Measurements from ENCODE around the gene SCAF1.
"Not testable (repeated sequence)": the region's sequence is repeated elsewhere in the genome, so short reads cannot be mapped to it uniquely, and the experiment has no call there.

SCAF1 gene

DNA sequence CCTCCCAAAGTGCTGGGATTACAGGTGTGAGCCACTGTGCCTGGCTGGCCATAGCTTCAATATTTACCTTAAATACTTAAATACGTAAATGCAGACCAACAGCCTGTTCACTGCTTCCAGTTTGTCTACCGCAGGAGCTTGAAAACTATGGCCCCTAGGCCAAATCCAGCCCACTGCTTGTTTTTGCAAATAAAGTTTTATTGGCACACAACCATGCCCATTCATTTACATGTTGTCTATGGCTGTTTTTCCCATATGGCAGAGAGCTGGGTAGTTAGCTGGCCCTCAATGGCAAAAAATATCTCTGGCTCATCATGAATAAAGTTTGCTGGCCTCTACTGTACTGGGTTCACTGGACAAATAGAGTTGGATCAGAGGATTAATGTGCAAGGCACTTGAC lies 39.2 kb upstream of the SCAF1 start:
- CTCF ChIA-PET: no interaction called here
- no peaks in the 10 kb centered on the region for H3K4me1 Mint-ChIP-seq
- H3K9me3 Mint-ChIP-seq: no peaks in the 10 kb centered on the region
- H3K27me3 Mint-ChIP-seq: no peaks in the 10 kb centered on the region
- peaks cover 37% of the 10 kb centered on the region for H3K36me3 Mint-ChIP-seq
- no peak overlapping the region for H3K27ac Mint-ChIP-seq
- DNase-seq: no peak
- H3K4me3 Mint-ChIP-seq: no peak overlapping the region

DNA sequence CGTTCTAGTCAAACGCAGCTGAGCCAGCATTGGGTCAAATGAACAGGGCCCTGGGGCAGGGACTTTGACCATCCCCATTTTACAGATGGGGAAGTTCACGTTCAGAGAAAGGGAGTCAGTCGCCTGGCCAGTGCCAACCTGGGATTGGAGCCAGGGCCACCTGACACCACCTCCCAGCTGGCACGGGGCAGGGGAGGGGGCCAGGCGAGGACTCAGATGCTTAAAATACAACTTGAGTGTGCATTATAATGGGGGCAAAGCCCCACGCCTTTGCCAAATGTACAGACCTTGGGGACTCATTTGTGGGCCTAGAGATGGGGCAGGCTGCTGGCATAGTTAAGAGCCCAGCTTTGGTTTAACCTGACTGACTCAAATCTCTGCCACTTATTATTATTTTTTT lies 36.4 kb upstream of the SCAF1 start:
- CTCF ChIA-PET: no interaction called here
- H3K27me3 Mint-ChIP-seq: no peaks in the 10 kb centered on the region
- no peaks in the 10 kb centered on the region for H3K4me1 Mint-ChIP-seq
- H3K36me3 Mint-ChIP-seq: peaks cover 33% of the 10 kb centered on the region
- DNase-seq: no peak
- no peaks in the 10 kb centered on the region for H3K9me3 Mint-ChIP-seq
- H3K4me3 Mint-ChIP-seq: no peak overlapping the region
- H3K27ac Mint-ChIP-seq: no peak overlapping the region

DNA sequence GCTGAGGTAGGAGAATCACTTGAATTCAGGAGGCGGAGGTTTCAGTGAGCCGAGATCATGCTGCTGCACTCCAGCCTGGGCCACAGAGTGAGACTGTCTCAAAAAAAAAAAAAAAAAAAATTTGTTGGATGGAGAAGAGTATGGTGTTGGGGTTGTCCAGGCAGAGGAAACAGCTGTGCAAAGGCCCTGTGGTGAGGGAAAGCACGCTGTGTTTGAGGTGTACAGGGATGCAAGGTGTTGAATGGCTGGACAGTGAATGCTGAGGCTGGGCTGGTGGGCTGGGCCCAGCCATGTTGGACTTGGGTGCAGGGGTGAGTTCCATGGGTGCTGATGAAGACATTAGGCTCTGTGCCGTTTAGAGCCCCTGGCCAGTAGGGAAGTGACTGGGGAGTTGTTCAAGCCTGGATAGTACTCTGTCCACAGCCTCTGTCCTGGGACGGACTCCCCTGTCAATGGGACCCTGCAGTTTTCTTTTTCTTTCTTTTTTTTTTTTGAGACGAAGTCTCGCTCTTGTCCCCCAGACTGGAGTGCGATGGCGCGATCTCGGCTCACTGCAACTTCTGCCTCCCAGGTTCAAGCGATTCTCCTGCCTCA lies 32.4 kb upstream of the SCAF1 start:
- no peak overlapping the region for H3K27ac Mint-ChIP-seq
- CTCF ChIA-PET: no interaction called here

DNA sequence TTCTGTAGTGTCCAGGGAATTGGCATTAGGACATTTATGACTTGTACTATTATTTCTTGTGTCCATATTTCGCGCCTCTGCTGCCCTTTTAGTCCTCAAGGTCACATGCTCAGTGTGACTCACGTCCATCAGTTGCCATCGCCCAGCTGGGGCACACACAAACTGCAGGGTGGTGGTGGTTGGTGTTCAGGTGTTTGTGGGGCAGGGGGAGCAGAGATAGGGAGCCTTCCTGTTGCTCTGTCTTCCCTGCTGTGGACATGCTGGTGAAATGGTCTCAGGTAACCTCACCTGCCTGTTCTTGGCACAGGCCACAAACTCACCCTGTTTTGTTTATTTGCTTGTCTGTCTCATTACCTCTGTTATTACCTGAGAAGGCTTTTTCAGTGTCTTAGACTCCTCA lies 28.6 kb upstream of the SCAF1 start:
- Mint-ChIP-seq H3K4me3 (no peak overlapping the region), H3K36me3 (peaks cover 53% of the 10 kb centered on the region), H3K4me1 (peaks cover 3% of the 10 kb centered on the region), H3K27me3 (no peaks in the 10 kb centered on the region), H3K27ac (no peak overlapping the region), H3K9me3 (no peaks in the 10 kb centered on the region)
- DNase-seq: no peak
- CTCF ChIA-PET: no interaction called here

More for the DNA sequence above, 32.4 kb upstream of the SCAF1 start:
- no peaks in the 10 kb centered on the region for H3K27me3 Mint-ChIP-seq
- H3K36me3 Mint-ChIP-seq: peaks cover 29% of the 10 kb centered on the region
- no peak overlapping the region for H3K4me3 Mint-ChIP-seq
- DNase-seq: no peak
- peaks cover 3% of the 10 kb centered on the region for H3K4me1 Mint-ChIP-seq
- H3K9me3 Mint-ChIP-seq: no peaks in the 10 kb centered on the region

DNA sequence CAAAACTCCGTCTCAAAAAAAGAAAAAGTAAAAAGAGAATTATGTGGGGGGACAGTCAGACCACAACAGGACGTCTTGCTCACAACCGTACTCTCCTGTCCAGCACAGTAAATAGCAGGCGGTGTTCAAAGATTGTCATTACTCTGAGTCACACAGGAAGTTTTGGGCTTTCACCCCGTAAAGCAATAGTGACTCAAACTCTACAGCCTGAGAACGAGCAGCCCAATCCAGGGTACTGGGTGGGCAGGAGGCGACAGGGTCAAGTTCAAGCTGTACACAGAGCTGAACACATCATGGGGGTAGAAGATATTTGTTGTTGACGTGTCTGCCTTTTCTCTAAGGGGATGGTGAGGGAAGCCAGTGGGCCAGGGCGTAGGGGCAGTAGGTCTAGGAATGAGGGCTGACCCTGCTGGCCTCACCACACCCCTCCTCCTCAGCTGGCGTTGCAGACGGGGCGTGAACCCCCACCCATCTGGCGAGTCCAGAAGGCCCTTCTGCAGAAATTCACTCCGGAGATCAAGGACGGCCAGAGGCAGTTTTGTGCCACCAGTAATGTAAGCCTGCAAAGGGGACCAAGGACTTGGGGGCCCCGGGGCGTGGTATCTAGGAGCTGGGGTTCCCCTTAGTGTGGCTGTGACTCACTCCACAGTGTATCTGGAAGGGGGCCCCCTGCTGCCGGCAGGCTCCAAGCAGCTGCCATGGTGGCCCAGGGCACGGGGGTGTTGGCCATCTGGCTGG lies 27.7 kb upstream of the SCAF1 start:
- no peaks in the 10 kb centered on the region for H3K9me3 Mint-ChIP-seq
- CTCF ChIA-PET: no interaction called here
- peaks cover 50% of the 10 kb centered on the region for H3K36me3 Mint-ChIP-seq
- no peak overlapping the region for H3K4me3 Mint-ChIP-seq
- no peaks in the 10 kb centered on the region for H3K27me3 Mint-ChIP-seq
- peaks cover 3% of the 10 kb centered on the region for H3K4me1 Mint-ChIP-seq
- DNase-seq: no peak
- H3K27ac Mint-ChIP-seq: no peak overlapping the region

DNA sequence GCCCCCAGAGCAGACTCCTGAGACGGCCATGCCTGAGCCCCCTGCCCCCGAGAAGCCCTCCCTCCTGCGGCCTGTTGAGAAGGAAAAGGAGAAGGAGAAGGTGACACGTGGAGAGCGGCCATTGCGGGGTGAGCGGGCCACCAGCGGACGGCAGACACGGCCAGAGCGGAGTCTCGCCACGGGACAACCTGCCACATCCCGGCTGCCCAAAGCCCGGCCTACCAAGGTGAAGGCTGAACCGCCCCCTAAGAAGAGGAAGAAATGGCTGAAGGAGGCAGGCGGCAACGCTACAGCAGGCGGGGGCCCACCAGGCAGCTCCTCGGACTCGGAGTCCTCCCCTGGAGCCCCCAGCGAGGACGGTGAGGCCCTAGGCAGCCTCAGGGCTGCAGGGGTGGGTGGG lies 26.1 kb upstream of the SCAF1 start:
- peaks cover 3% of the 10 kb centered on the region for H3K4me1 Mint-ChIP-seq
- H3K9me3 Mint-ChIP-seq: no peaks in the 10 kb centered on the region
- DNase-seq: no peak
- CTCF ChIA-PET: no interaction called here
- H3K27ac Mint-ChIP-seq: no peak overlapping the region
- no peak overlapping the region for H3K4me3 Mint-ChIP-seq
- no peaks in the 10 kb centered on the region for H3K27me3 Mint-ChIP-seq
- H3K36me3 Mint-ChIP-seq: peaks cover 47% of the 10 kb centered on the region

DNA sequence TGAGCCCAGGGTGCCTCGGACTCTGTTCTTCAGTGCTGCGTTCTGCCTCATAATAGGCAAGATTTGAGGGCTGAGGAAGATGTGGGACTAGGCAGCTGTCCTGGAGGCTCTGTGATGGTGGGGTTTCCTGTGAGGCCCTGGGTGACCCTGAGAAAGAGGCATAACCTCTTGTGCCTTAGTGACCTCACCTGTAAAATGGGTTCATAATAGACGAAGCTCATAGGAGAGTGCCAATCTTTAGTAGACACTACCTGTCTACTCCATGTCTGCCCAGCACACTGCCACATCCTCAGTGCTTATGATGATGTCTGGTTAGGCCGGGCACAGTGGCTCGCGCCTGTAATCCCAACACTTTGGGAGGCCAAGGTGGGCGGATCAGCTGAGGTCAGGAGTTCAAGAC lies 25.5 kb upstream of the SCAF1 start:
- no peak for DNase-seq
- CTCF ChIA-PET: interaction anchor here (1.0 kb wide), 1 partner anchor 56 kb away, joined by 3 read pairs; no protein-coding TSS in a partner anchor
- Mint-ChIP-seq H3K4me3 (no peak overlapping the region), H3K27ac (no peak overlapping the region), H3K27me3 (no peaks in the 10 kb centered on the region), H3K4me1 (peaks cover 3% of the 10 kb centered on the region), H3K36me3 (peaks cover 50% of the 10 kb centered on the region), H3K9me3 (no peaks in the 10 kb centered on the region)

DNA sequence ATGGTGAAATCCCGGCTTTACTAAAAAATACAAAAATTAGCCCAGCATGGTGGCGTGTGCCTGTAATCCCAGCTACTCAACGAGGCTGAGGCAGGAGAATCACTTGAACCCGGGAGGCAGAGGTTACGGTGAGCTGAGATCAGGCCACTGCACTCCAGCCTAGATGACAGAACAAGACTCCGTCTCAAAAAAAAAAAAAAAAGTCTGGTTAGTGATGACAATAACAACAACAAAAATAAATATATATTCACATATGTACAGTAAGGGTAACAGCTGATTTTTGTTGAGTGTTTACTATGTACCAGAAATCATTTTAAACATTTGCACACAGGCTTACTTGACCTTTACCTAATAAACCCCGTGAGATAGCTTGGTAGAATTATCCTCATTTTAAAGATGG lies 25.1 kb upstream of the SCAF1 start:
- Mint-ChIP-seq H3K4me3 (no peak overlapping the region), H3K27me3 (no peaks in the 10 kb centered on the region), H3K9me3 (no peaks in the 10 kb centered on the region), H3K27ac (no peak overlapping the region), H3K4me1 (peaks cover 3% of the 10 kb centered on the region), H3K36me3 (peaks cover 53% of the 10 kb centered on the region)
- CTCF ChIA-PET: interaction anchor here (1.0 kb wide), 1 partner anchor 56 kb away, joined by 3 read pairs; no protein-coding TSS in a partner anchor
- DNase-seq: no peak

DNA sequence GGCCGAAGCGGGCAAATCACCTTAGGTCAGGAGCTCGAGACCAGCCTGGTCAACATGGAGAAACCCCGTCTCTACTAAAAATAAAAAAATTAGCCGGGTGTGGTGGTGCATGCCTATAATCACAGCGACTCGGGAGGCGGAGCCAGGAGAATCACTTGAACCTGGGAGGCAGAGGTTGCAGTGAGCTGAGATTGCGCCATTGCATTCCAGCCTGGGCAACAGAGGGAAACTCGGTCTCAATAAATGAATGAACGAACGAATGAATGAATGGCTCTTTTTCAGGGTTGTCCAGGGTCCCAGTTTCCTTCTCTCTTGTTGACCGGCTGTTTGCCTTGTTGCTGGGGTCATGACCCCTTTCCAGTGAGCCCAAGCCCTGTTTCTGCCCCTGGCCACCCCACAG lies 24.1 kb upstream of the SCAF1 start:
- H3K27me3 Mint-ChIP-seq, H3K9me3 Mint-ChIP-seq, H3K4me3 Mint-ChIP-seq, H3K27ac Mint-ChIP-seq, H3K4me1 Mint-ChIP-seq, DNase-seq, CTCF ChIA-PET: not testable (repeated sequence)
- H3K36me3 Mint-ChIP-seq: peaks cover 55% of the 10 kb centered on the region

DNA sequence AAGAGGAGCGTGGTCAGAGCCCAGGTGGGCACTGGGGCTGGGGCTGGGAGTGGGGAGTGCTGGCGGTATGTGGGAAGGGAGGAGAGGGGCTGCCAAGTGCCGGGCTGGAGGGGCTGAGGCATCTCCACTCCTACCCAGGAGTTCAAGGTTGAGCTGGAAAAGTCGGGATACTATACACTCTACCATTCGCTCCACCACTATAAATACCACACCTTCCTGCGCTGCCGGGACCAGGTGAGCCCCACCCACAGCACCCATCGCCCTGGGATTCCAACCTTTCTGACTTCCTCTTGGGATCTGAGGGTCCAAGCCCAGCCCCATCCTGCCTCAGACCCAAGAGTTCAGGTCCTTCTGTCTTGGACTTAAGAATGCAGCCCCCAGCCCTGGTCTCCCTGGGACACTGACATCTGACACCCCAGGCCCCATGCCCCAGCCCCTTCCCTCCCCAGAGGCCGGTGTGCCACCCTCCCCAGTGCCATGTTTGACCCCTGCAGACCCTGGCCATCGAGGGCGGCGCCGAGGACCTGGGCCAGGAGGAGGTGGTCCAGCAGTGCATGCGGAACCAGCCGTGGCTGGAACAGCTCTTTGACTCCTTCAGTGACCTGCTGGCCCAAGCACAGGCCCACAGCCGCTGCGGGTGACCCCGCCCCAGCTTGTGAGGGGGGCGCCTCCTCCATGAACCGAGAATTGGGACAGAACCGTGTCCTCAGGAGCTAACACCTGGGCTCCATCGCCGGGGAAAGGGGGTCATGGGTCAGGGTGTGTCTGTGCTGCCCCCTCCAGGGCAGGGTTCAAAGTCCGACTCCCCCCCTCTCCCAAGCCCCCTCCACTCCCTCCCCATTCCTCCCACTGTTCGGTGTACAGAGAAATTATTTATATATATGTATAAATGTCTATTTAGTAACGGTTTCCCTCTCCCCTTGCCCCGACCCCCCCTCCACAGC lies 16.8 kb upstream of the SCAF1 start:
- Mint-ChIP-seq H3K9me3 (no peaks in the 10 kb centered on the region), H3K27me3 (no peaks in the 10 kb centered on the region), H3K36me3 (peaks cover 42% of the 10 kb centered on the region), H3K27ac (no peak overlapping the region), H3K4me1 (no peaks in the 10 kb centered on the region), H3K4me3 (no peak overlapping the region)
- no peak for DNase-seq
- CTCF ChIA-PET: no interaction called here

DNA sequence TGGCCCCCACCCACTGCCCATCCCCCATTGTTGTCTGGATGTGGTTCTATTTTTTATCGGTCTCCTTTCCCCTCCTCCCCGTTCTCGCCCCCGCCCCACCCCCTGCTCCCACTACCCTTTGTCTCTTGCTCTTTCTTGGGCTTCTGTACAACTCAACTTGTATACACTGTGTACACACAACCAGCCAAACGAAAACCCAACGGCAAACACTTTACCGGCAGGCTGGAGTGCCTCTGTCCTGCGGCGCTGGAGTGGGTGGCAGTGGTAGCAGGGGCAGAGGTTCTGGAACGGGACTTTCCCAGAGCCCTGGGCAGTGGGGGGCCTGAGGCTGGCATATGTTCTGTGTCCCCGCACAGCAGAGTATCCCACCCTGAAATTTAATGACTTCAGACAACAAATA lies 15.8 kb upstream of the SCAF1 start:
- Mint-ChIP-seq H3K4me3 (no peak overlapping the region), H3K36me3 (peaks cover 42% of the 10 kb centered on the region), H3K9me3 (no peaks in the 10 kb centered on the region), H3K4me1 (no peaks in the 10 kb centered on the region), H3K27me3 (no peaks in the 10 kb centered on the region), H3K27ac (no peak overlapping the region)
- DNase-seq: no peak
- CTCF ChIA-PET: no interaction called here

DNA sequence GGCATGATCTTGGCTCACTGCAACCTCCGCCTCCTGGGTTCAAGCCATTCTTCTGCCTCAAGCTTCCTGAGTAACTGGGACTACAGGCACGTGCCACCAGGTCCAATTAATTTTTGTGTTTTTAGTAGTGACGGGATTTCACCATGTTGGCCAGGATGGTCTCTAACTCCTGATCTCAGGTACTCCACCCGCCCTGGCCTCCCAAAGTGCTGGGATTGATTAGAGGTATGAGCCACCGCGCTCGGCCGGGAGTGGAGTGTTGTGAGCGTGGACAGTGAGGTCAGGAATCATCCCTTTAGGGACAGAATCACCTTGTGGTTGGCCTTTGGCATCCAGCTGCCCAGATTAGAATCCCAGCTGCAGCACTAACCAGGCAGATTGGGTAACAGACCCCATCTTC lies 12.3 kb upstream of the SCAF1 start:
- CTCF ChIA-PET: no interaction called here
- no peak for DNase-seq
- Mint-ChIP-seq H3K4me3 (no peak overlapping the region), H3K9me3 (no peaks in the 10 kb centered on the region), H3K27me3 (no peaks in the 10 kb centered on the region), H3K36me3 (peaks cover 15% of the 10 kb centered on the region), H3K27ac (no peak overlapping the region), H3K4me1 (no peaks in the 10 kb centered on the region)

DNA sequence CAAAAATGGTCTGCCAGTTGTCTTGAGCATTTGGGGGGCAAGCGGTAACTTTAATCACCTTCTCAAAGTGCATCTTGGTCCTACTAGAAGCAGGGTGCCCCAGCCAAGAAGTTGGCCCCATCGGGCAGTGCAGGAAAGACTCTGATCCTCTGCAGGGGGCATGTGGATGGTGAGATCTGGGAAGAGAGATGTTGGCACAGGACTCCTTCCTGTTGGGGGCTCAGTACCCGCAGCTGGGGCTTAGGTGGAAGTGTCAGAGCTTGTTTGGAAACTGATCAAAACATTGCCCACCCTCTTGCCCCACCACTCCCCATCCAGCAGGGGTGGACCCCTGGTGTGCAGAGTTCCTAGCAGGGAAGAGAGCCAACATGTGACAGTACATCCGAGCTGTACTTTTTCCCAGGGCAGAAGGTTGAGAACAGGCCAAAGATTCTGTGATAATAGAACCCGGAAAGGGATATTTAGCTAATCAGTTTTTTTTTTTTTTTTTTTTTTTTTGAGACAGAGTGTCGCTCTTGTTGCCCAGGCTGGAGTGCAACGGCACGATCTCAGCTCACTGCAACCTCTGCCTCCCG lies 10.9 kb upstream of the SCAF1 start:
- no peak overlapping the region for H3K4me3 Mint-ChIP-seq
- H3K9me3 Mint-ChIP-seq: no peaks in the 10 kb centered on the region
- H3K27me3 Mint-ChIP-seq: peaks cover 4% of the 10 kb centered on the region
- H3K36me3 Mint-ChIP-seq: peaks cover 17% of the 10 kb centered on the region
- no peak for DNase-seq
- peaks cover 4% of the 10 kb centered on the region for H3K4me1 Mint-ChIP-seq
- peak overlapping the region; percentile 21 for H3K27ac Mint-ChIP-seq
- CTCF ChIA-PET: no interaction called here

DNA sequence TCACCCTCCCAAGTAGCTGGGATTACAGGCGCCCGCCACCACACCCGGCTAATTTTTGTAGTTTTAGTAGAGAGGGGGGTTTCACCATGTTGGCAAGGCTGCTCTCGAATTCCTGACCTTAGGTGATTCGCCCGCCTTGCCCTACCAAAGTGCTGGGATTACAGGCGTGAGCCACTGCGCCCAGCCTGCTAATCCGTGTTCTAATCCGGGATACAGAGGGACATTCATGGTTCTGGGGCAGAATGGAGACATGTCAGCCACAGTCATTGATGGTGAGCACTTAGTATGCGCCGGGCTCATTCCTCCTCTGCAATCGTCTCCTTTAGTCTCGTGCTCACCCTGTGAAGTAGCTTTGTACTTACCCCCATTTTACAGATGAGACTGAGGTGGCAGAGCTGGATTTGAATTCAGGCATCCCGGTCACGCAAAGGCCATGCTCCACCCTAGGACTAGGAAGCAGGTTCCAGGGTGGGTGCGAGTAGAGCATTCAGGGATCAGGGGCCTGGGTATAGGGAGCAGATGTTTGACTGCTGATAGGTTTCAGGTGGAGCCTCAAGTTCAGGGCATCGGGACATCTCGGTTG lies 10.3 kb upstream of the SCAF1 start:
- H3K27me3 Mint-ChIP-seq: peaks cover 10% of the 10 kb centered on the region
- H3K4me3 Mint-ChIP-seq: no peak overlapping the region
- CTCF ChIA-PET: no interaction called here
- no peak overlapping the region for H3K27ac Mint-ChIP-seq
- peaks cover 16% of the 10 kb centered on the region for H3K36me3 Mint-ChIP-seq
- peaks cover 4% of the 10 kb centered on the region for H3K4me1 Mint-ChIP-seq
- DNase-seq: no peak
- no peaks in the 10 kb centered on the region for H3K9me3 Mint-ChIP-seq
